Measurements from ENCODE around the gene GALNTL6.

Gene GALNTL6

GRCh38 chr4:172838943-172839342, 1025.7 kb downstream of the GALNTL6 start:
- H3K9me3 ChIP-seq (ENCODE audit: control insufficient read depth, low read length): no peaks in the 10 kb centered on the region
- no peak overlapping the region for H3K9ac ChIP-seq (ENCODE audit: low read length)
- no peaks in the 10 kb centered on the region for H3K36me3 ChIP-seq (ENCODE audit: control insufficient read depth, insufficient read depth, low read length, severe bottlenecking)
- no peaks in the 10 kb centered on the region for H3K4me1 ChIP-seq (ENCODE audit: control insufficient read depth, insufficient read depth, low read length)
- no peak overlapping the region for H3K4me3 ChIP-seq (ENCODE audit: low read length)
- no peak for DNase-seq (ENCODE audit: low read depth)
- H3K27me3 ChIP-seq (replicated peaks; ENCODE audit: control insufficient read depth, insufficient read depth, low read length): no peaks in the 10 kb centered on the region

DNA sequence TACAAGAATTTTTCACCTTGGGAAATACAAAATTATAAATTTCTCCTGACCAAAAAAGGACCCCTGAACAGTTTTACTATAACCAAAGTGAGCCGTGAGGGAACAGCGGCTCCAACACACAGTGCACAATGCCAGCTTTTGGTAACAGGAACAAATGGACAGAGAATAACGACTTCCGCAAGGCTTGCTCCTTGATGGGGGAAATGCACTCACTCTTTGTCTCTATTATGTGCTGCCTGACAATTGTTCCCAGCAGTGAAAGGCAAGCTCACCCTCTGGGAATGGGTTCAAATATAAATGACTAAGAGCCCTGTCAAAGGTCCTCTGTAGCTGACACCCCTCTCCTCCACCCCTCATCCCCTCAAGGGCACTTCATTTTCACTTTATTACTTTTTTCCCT, 1029.6 kb downstream of the GALNTL6 start:
- no peak for DNase-seq (ENCODE audit: low read depth)
- Histone ChIP-seq H3K9me3 (ENCODE audit: control insufficient read depth, low read length) (no peaks in the 10 kb centered on the region), H3K4me3 (ENCODE audit: low read length) (no peak overlapping the region), H3K4me1 (ENCODE audit: control insufficient read depth, insufficient read depth, low read length) (no peaks in the 10 kb centered on the region), H3K9ac (ENCODE audit: low read length) (no peak overlapping the region), H3K27me3 (replicated peaks; ENCODE audit: control insufficient read depth, insufficient read depth, low read length) (no peaks in the 10 kb centered on the region), H3K36me3 (ENCODE audit: control insufficient read depth, insufficient read depth, low read length, severe bottlenecking) (no peaks in the 10 kb centered on the region)

GRCh38 chr4:172843192-172843591, 1030.0 kb downstream of the GALNTL6 start:
- Histone ChIP-seq H3K4me3 (ENCODE audit: low read length) (no peak overlapping the region), H3K27me3 (replicated peaks; ENCODE audit: control insufficient read depth, insufficient read depth, low read length) (no peaks in the 10 kb centered on the region), H3K9me3 (ENCODE audit: control insufficient read depth, low read length) (no peaks in the 10 kb centered on the region), H3K36me3 (ENCODE audit: control insufficient read depth, insufficient read depth, low read length, severe bottlenecking) (no peaks in the 10 kb centered on the region), H3K9ac (ENCODE audit: low read length) (no peak overlapping the region), H3K4me1 (ENCODE audit: control insufficient read depth, insufficient read depth, low read length) (no peaks in the 10 kb centered on the region)
- no peak for DNase-seq (ENCODE audit: low read depth)

DNA sequence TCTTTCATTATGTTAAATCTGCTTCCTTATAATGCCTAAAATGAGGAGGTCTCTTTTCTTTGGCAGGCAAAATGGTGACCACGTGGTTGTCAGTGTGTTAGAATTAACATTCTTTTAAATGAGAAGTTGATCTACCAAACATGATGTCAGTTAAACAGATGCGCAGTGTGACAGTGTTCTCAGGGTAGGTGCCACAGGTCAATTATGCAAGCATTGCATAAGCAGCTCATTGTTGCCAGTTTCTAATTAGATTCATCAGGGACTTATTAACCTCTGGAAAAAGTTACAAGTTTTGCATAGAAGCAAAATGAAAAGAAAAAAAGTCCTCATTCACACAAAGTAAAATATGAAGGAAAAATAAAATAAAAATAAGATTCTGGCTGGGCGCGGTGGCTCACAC, 1031.4 kb downstream of the GALNTL6 start:
- H3K9ac ChIP-seq (ENCODE audit: low read length): no peak overlapping the region
- H3K9me3 ChIP-seq (ENCODE audit: control insufficient read depth, low read length): no peaks in the 10 kb centered on the region
- H3K27me3 ChIP-seq (replicated peaks; ENCODE audit: control insufficient read depth, insufficient read depth, low read length): no peaks in the 10 kb centered on the region
- no peaks in the 10 kb centered on the region for H3K4me1 ChIP-seq (ENCODE audit: control insufficient read depth, insufficient read depth, low read length)
- no peak overlapping the region for H3K4me3 ChIP-seq (ENCODE audit: low read length)
- DNase-seq (ENCODE audit: low read depth): no peak
- no peaks in the 10 kb centered on the region for H3K36me3 ChIP-seq (ENCODE audit: control insufficient read depth, insufficient read depth, low read length, severe bottlenecking)

DNA sequence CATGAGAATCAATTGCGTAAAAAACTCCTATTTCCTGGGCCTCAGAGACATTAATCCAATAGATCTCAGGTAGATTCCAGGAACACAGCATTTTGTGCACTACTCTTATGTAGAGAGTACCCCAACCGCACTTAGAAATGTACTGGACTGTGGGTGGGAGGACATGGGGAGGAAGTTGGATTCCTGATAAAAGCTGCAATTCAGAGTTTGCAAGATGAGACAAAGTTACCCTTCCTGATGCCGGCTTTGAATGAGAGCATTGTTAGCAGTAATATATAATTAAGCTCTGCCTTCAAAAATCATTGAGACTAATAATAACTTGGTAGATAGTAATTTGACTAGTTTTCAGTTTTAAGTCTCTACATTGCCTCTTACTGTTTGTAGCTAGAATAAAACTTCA, 1032.1 kb downstream of the GALNTL6 start:
- no peak overlapping the region for H3K4me3 ChIP-seq (ENCODE audit: low read length)
- no peak for DNase-seq (ENCODE audit: low read depth)
- H3K4me1 ChIP-seq (ENCODE audit: control insufficient read depth, insufficient read depth, low read length): peaks cover under 1% of the 10 kb centered on the region
- H3K36me3 ChIP-seq (ENCODE audit: control insufficient read depth, insufficient read depth, low read length, severe bottlenecking): no peaks in the 10 kb centered on the region
- H3K9me3 ChIP-seq (ENCODE audit: control insufficient read depth, low read length): no peaks in the 10 kb centered on the region
- no peaks in the 10 kb centered on the region for H3K27me3 ChIP-seq (replicated peaks; ENCODE audit: control insufficient read depth, insufficient read depth, low read length)
- no peak overlapping the region for H3K9ac ChIP-seq (ENCODE audit: low read length)

DNA sequence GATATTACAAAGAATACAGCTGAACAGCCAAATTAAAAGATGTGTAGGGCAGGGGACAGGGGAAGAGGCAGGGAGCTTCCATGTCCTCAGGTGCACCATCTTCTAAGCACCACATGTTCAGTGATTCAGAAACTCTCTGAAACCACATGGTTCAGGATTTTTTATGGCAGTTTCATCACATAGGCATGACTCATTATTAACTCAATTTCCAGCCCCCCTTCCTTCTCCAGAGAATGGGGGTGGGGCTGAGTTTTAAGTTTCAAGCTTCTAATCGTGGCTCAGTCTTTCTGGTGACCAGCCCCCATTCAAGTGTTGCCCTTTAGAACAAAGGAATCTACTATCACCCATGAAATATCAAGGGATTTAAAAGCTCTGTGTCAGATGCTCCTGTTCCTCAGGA, 1037.6 kb downstream of the GALNTL6 start:
- no peaks in the 10 kb centered on the region for H3K27me3 ChIP-seq (replicated peaks; ENCODE audit: control insufficient read depth, insufficient read depth, low read length)
- no peaks in the 10 kb centered on the region for H3K36me3 ChIP-seq (ENCODE audit: control insufficient read depth, insufficient read depth, low read length, severe bottlenecking)
- DNase-seq (ENCODE audit: low read depth): peak; percentile 73
- no peaks in the 10 kb centered on the region for H3K9me3 ChIP-seq (ENCODE audit: control insufficient read depth, low read length)
- H3K4me1 ChIP-seq (ENCODE audit: control insufficient read depth, insufficient read depth, low read length): peaks cover 11% of the 10 kb centered on the region
- H3K4me3 ChIP-seq (ENCODE audit: low read length): no peak overlapping the region
- H3K9ac ChIP-seq (ENCODE audit: low read length): no peak overlapping the region

- no peak overlapping the region for H3K4me3 ChIP-seq (ENCODE audit: low read length)
- peaks cover 11% of the 10 kb centered on the region for H3K4me1 ChIP-seq (ENCODE audit: control insufficient read depth, insufficient read depth, low read length)
- H3K9me3 ChIP-seq (ENCODE audit: control insufficient read depth, low read length): no peaks in the 10 kb centered on the region
- no peaks in the 10 kb centered on the region for H3K36me3 ChIP-seq (ENCODE audit: control insufficient read depth, insufficient read depth, low read length, severe bottlenecking)
- no peaks in the 10 kb centered on the region for H3K27me3 ChIP-seq (replicated peaks; ENCODE audit: control insufficient read depth, insufficient read depth, low read length)
- H3K9ac ChIP-seq (ENCODE audit: low read length): no peak overlapping the region
- DNase-seq (ENCODE audit: low read depth): no peak
Measured at GRCh38 chr4:172851534-172851933, 1038.3 kb downstream of the GALNTL6 start.

GRCh38 chr4:172857026-172857425, 1043.8 kb downstream of the GALNTL6 start:
- H3K4me3 ChIP-seq (ENCODE audit: low read length): no peak overlapping the region
- no peaks in the 10 kb centered on the region for H3K4me1 ChIP-seq (ENCODE audit: control insufficient read depth, insufficient read depth, low read length)
- no peak overlapping the region for H3K9ac ChIP-seq (ENCODE audit: low read length)
- DNase-seq (ENCODE audit: low read depth): no peak
- H3K9me3 ChIP-seq (ENCODE audit: control insufficient read depth, low read length): no peaks in the 10 kb centered on the region
- H3K36me3 ChIP-seq (ENCODE audit: control insufficient read depth, insufficient read depth, low read length, severe bottlenecking): no peaks in the 10 kb centered on the region
- H3K27me3 ChIP-seq (replicated peaks; ENCODE audit: control insufficient read depth, insufficient read depth, low read length): no peaks in the 10 kb centered on the region

- Histone ChIP-seq H3K27me3 (replicated peaks; ENCODE audit: control insufficient read depth, insufficient read depth, low read length) (no peaks in the 10 kb centered on the region), H3K9ac (ENCODE audit: low read length) (no peak overlapping the region), H3K9me3 (ENCODE audit: control insufficient read depth, low read length) (no peaks in the 10 kb centered on the region), H3K4me1 (ENCODE audit: control insufficient read depth, insufficient read depth, low read length) (no peaks in the 10 kb centered on the region), H3K36me3 (ENCODE audit: control insufficient read depth, insufficient read depth, low read length, severe bottlenecking) (no peaks in the 10 kb centered on the region), H3K4me3 (ENCODE audit: low read length) (no peak overlapping the region)
- DNase-seq (ENCODE audit: low read depth): peak; percentile 23
Measured at GRCh38 chr4:172858731-172859230, 1045.6 kb downstream of the GALNTL6 start.

GRCh38 chr4:172865103-172865502, 1051.9 kb downstream of the GALNTL6 start:
- no peak overlapping the region for H3K4me3 ChIP-seq (ENCODE audit: low read length)
- H3K27me3 ChIP-seq (replicated peaks; ENCODE audit: control insufficient read depth, insufficient read depth, low read length): no peaks in the 10 kb centered on the region
- H3K36me3 ChIP-seq (ENCODE audit: control insufficient read depth, insufficient read depth, low read length, severe bottlenecking): no peaks in the 10 kb centered on the region
- no peak overlapping the region for H3K9ac ChIP-seq (ENCODE audit: low read length)
- no peak for DNase-seq (ENCODE audit: low read depth)
- H3K9me3 ChIP-seq (ENCODE audit: control insufficient read depth, low read length): no peaks in the 10 kb centered on the region
- H3K4me1 ChIP-seq (ENCODE audit: control insufficient read depth, insufficient read depth, low read length): peaks cover 7% of the 10 kb centered on the region

- no peak for DNase-seq (ENCODE audit: low read depth)
- Histone ChIP-seq H3K9me3 (ENCODE audit: control insufficient read depth, low read length) (no peaks in the 10 kb centered on the region), H3K9ac (ENCODE audit: low read length) (no peak overlapping the region), H3K4me1 (ENCODE audit: control insufficient read depth, insufficient read depth, low read length) (peaks cover 7% of the 10 kb centered on the region), H3K27me3 (replicated peaks; ENCODE audit: control insufficient read depth, insufficient read depth, low read length) (no peaks in the 10 kb centered on the region), H3K4me3 (ENCODE audit: low read length) (no peak overlapping the region), H3K36me3 (ENCODE audit: control insufficient read depth, insufficient read depth, low read length, severe bottlenecking) (no peaks in the 10 kb centered on the region)
Measured at GRCh38 chr4:172865531-172866127, 1052.4 kb downstream of the GALNTL6 start.

DNA sequence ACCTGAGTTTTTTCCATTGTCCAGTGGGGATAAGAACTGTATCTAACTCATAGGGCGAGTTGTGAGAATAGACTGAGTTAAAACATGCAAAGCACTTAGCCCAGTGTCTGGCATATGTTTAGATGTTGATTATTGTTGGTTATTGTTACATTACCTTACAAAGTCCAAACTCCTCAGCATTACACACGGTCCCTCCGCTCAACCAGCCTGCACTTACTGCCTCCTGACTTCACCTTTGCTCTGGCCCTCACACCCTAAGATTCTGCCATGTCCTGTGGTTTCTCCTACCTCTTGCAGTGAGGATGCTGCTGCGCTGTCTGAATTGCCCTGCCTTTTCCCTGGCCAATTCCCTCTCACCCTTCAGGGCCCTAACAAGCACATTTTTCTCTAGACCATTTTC, 1053.2 kb downstream of the GALNTL6 start:
- Histone ChIP-seq H3K4me1 (ENCODE audit: control insufficient read depth, insufficient read depth, low read length) (peaks cover 7% of the 10 kb centered on the region), H3K27me3 (replicated peaks; ENCODE audit: control insufficient read depth, insufficient read depth, low read length) (no peaks in the 10 kb centered on the region), H3K36me3 (ENCODE audit: control insufficient read depth, insufficient read depth, low read length, severe bottlenecking) (no peaks in the 10 kb centered on the region), H3K9ac (ENCODE audit: low read length) (no peak overlapping the region), H3K4me3 (ENCODE audit: low read length) (no peak overlapping the region), H3K9me3 (ENCODE audit: control insufficient read depth, low read length) (no peaks in the 10 kb centered on the region)
- no peak for DNase-seq (ENCODE audit: low read depth)

Data from adipocyte (in vitro differentiated cells).